Stimulated activated naive B cell treated with anti-CD40 and anti-IgM and Interleukin-4, amounts not matched to agents 10 μg/mL and 1 μg/mL and 100 μg/mL, for 72 hours (primary cell): Measurements from ENCODE around the gene C17orf100.

Experiments
- ATAC-seq, 2 donors: fragments of 150-1000 bp; cut with Tn5 transposase; replicated peaks; 2 replicates each; pipeline ENCODE4 v1.10.0; 2021; ENCODE audit warnings: moderate library complexity in 1 of 2
- DNase-seq: peaks from one replicate; pipeline ENCODE4 v3.0.0; 2021
- H3K27ac Mint-ChIP-seq: one replicate; pipeline ENCODE4 v1.8.0; 2022; ENCODE audit warnings: mild to moderate bottlenecking, mixed read lengths
- H3K27me3 Mint-ChIP-seq, 2 donors: one replicate each; pipeline ENCODE4 v1.8.0; 2022; ENCODE audit warnings: mixed read lengths in 2 of 2
- H3K36me3 Mint-ChIP-seq, 2 donors: one replicate each; pipeline ENCODE4 v1.8.0; 2022; ENCODE audit warnings: mixed read lengths in 2 of 2, mild to moderate bottlenecking in 1 of 2
- H3K4me1 Mint-ChIP-seq, 2 donors: one replicate each; pipeline ENCODE4 v1.8.0; 2022; ENCODE audit warnings: mixed read lengths in 2 of 2, mild to moderate bottlenecking in 1 of 2
- H3K4me3 Mint-ChIP-seq, 2 donors: one replicate each; pipeline ENCODE4 v1.8.0; 2022; ENCODE audit warnings: mild to moderate bottlenecking in 2 of 2, mixed read lengths in 2 of 2, moderate library complexity in 1 of 2
- H3K9me3 Mint-ChIP-seq, 2 donors: one replicate each; pipeline ENCODE4 v1.8.0; 2022; ENCODE audit warnings: mixed read lengths in 2 of 2, mild to moderate bottlenecking in 1 of 2

C17orf100 gene

GRCh38 chr17:6668727-6669425 is 17.3 kb downstream of the C17orf100 start:
- Mint-ChIP-seq H3K4me3 (no peak overlapping the region), H3K27me3 (no peaks in the 10 kb centered on the region), H3K4me1 (peaks cover 17 to 34% of the 10 kb centered on the region in 2 donors), H3K9me3 (no peaks in the 10 kb centered on the region), H3K27ac (no peak overlapping the region), H3K36me3 (peaks cover 13 to 18% of the 10 kb centered on the region in 2 donors)
- DNase-seq (no peak), ATAC-seq (no peak)

GRCh38 chr17:6669479-6670212 is 18.1 kb downstream of the C17orf100 start:
- Mint-ChIP-seq H3K9me3 (no peaks in the 10 kb centered on the region), H3K4me3 (no peak overlapping the region), H3K4me1 (peaks cover 17 to 34% of the 10 kb centered on the region in 2 donors), H3K36me3 (peaks cover 13 to 18% of the 10 kb centered on the region in 2 donors), H3K27ac (no peak overlapping the region), H3K27me3 (no peaks in the 10 kb centered on the region)
- DNase-seq (no peak), ATAC-seq (no peak)

GRCh38 chr17:6670571-6670970 is 19.0 kb downstream of the C17orf100 start:
- H3K27ac Mint-ChIP-seq = no peak overlapping the region
- ATAC-seq = no peak
- peaks cover 11 to 19% of the 10 kb centered on the region in 2 donors for H3K36me3 Mint-ChIP-seq
- no peak for DNase-seq
- H3K4me3 Mint-ChIP-seq = no peak overlapping the region
- H3K4me1 Mint-ChIP-seq = peaks cover 17 to 29% of the 10 kb centered on the region in 2 donors
- no peaks in the 10 kb centered on the region for H3K9me3 Mint-ChIP-seq
- no peaks in the 10 kb centered on the region for H3K27me3 Mint-ChIP-seq

GRCh38 chr17:6670999-6671398 is 19.4 kb downstream of the C17orf100 start:
- Mint-ChIP-seq H3K27me3 (no peaks in the 10 kb centered on the region), H3K36me3 (peaks cover 11 to 20% of the 10 kb centered on the region in 2 donors), H3K9me3 (no peaks in the 10 kb centered on the region), H3K4me3 (no peak overlapping the region), H3K27ac (no peak overlapping the region), H3K4me1 (peaks cover 17 to 25% of the 10 kb centered on the region in 2 donors)
- DNase-seq (no peak), ATAC-seq (no peak)

GRCh38 chr17:6671431-6671830 is 19.9 kb downstream of the C17orf100 start:
- no peak for DNase-seq
- peaks cover 11 to 20% of the 10 kb centered on the region in 2 donors for H3K36me3 Mint-ChIP-seq
- H3K4me3 Mint-ChIP-seq = no peak overlapping the region
- peaks cover 17 to 20% of the 10 kb centered on the region in 2 donors for H3K4me1 Mint-ChIP-seq
- no peaks in the 10 kb centered on the region for H3K27me3 Mint-ChIP-seq
- H3K27ac Mint-ChIP-seq = no peak overlapping the region
- no peak for ATAC-seq
- H3K9me3 Mint-ChIP-seq = no peaks in the 10 kb centered on the region

GRCh38 chr17:6674586-6674985 is 23.0 kb downstream of the C17orf100 start:
- Mint-ChIP-seq H3K36me3 (peaks cover 2 to 6% of the 10 kb centered on the region in 2 donors), H3K27ac (no peak overlapping the region), H3K4me3 (no peak overlapping the region), H3K27me3 (peaks cover 15% of the 10 kb centered on the region in 2 donors), H3K9me3 (no peaks in the 10 kb centered on the region), H3K4me1 (peaks cover 9 to 16% of the 10 kb centered on the region in 2 donors)
- no peak for ATAC-seq
- no peak for DNase-seq

- H3K27ac Mint-ChIP-seq = no peak overlapping the region
- H3K4me3 Mint-ChIP-seq = no peak overlapping the region
- H3K36me3 Mint-ChIP-seq = peaks cover 2 to 6% of the 10 kb centered on the region in 2 donors
- DNase-seq = no peak
- ATAC-seq = no peak
- H3K9me3 Mint-ChIP-seq = no peaks in the 10 kb centered on the region
- H3K27me3 Mint-ChIP-seq = peaks cover 15 to 18% of the 10 kb centered on the region in 2 donors
- peaks cover 9 to 16% of the 10 kb centered on the region in 2 donors for H3K4me1 Mint-ChIP-seq
Measured at GRCh38 chr17:6675201-6675825, 23.8 kb downstream of the C17orf100 start.

- H3K4me1 Mint-ChIP-seq = peaks cover 8 to 16% of the 10 kb centered on the region in 2 donors
- DNase-seq (no peak), ATAC-seq (no peak)
- peaks cover 0 to 6% of the 10 kb centered on the region in 2 donors for H3K36me3 Mint-ChIP-seq
- H3K9me3 Mint-ChIP-seq = no peaks in the 10 kb centered on the region
- no peak overlapping the region for H3K4me3 Mint-ChIP-seq
- peaks cover 21 to 25% of the 10 kb centered on the region in 2 donors for H3K27me3 Mint-ChIP-seq
- no peak overlapping the region for H3K27ac Mint-ChIP-seq
Measured at GRCh38 chr17:6676802-6677157, 25.2 kb downstream of the C17orf100 start.

- Mint-ChIP-seq H3K4me3 (no peak overlapping the region), H3K9me3 (no peaks in the 10 kb centered on the region), H3K36me3 (peaks cover 0 to 6% of the 10 kb centered on the region in 2 donors), H3K4me1 (peaks cover 8 to 16% of the 10 kb centered on the region in 2 donors), H3K27ac (no peak overlapping the region), H3K27me3 (peaks cover 21 to 31% of the 10 kb centered on the region in 2 donors)
- ATAC-seq (peak; percentile 36 to 51), DNase-seq (no peak)
Measured at GRCh38 chr17:6677158-6677831, 25.7 kb downstream of the C17orf100 start.

- Mint-ChIP-seq H3K27me3 (peaks cover 21 to 35% of the 10 kb centered on the region in 2 donors), H3K36me3 (peaks cover 0 to 6% of the 10 kb centered on the region in 2 donors), H3K9me3 (no peaks in the 10 kb centered on the region), H3K4me1 (peaks cover 8 to 16% of the 10 kb centered on the region in 2 donors), H3K27ac (no peak overlapping the region), H3K4me3 (no peak overlapping the region)
- DNase-seq (no peak), ATAC-seq (no peak)
Measured at GRCh38 chr17:6677946-6678345, 26.4 kb downstream of the C17orf100 start.

- Mint-ChIP-seq H3K27ac (no peak overlapping the region), H3K36me3 (peaks cover 0 to 6% of the 10 kb centered on the region in 2 donors), H3K4me1 (peaks cover 8 to 16% of the 10 kb centered on the region in 2 donors), H3K4me3 (no peak overlapping the region), H3K27me3 (peaks cover 28 to 35% of the 10 kb centered on the region in 2 donors), H3K9me3 (no peaks in the 10 kb centered on the region)
- no peak for ATAC-seq
- no peak for DNase-seq
Measured at GRCh38 chr17:6679241-6679640, 27.7 kb downstream of the C17orf100 start.

GRCh38 chr17:6681176-6681575 is 29.6 kb downstream of the C17orf100 start:
- Mint-ChIP-seq H3K4me3 (no peak overlapping the region), H3K36me3 (peaks cover 6 to 11% of the 10 kb centered on the region in 2 donors), H3K27ac (no peak overlapping the region), H3K27me3 (peaks cover 37 to 49% of the 10 kb centered on the region in 2 donors), H3K9me3 (no peaks in the 10 kb centered on the region), H3K4me1 (peaks cover 8 to 16% of the 10 kb centered on the region in 2 donors)
- no peak for ATAC-seq
- no peak for DNase-seq

- H3K9me3 Mint-ChIP-seq = no peaks in the 10 kb centered on the region
- peaks cover 6 to 12% of the 10 kb centered on the region in 2 donors for H3K36me3 Mint-ChIP-seq
- H3K4me1 Mint-ChIP-seq = peaks cover 8 to 16% of the 10 kb centered on the region in 2 donors
- no peak overlapping the region for H3K27ac Mint-ChIP-seq
- no peak overlapping the region for H3K4me3 Mint-ChIP-seq
- no peak for DNase-seq
- no peak for ATAC-seq
- peaks cover 37 to 50% of the 10 kb centered on the region in 2 donors for H3K27me3 Mint-ChIP-seq
Measured at GRCh38 chr17:6681671-6682070, 30.1 kb downstream of the C17orf100 start.

- Mint-ChIP-seq H3K27me3 (peaks cover 37 to 50% of the 10 kb centered on the region in 2 donors), H3K36me3 (peaks cover 6 to 12% of the 10 kb centered on the region in 2 donors), H3K4me1 (peaks cover 5 to 14% of the 10 kb centered on the region in 2 donors), H3K4me3 (no peak overlapping the region), H3K27ac (no peak overlapping the region), H3K9me3 (no peaks in the 10 kb centered on the region)
- ATAC-seq = no peak
- no peak for DNase-seq
Measured at GRCh38 chr17:6682339-6682738, 30.8 kb downstream of the C17orf100 start.
